Measurements from ENCODE around the gene PNLIPRP1. TPM values are rescaled to one million over a fixed set of nuclear protein-coding genes. Genes with fewer than 3 reads are reported as not detected.

Gene PNLIPRP1
- polyA plus RNA-seq, 1 donor (not counting 4 experiments of a cell fraction or from before 2014, with no cell fraction given), result not detected

- no peak overlapping the region for H3K9ac ChIP-seq (ENCODE audit: control insufficient read depth, extremely low read depth, insufficient read depth, low read length)
- no peak overlapping the region for H3K4me2 ChIP-seq (ENCODE audit: control insufficient read depth, extremely low read depth, insufficient read depth, low read depth, low read length)
- H3K4me3 ChIP-seq (ENCODE audit: control insufficient read depth in 2 of 3, extremely low read depth in 1 of 3, insufficient read depth in 2 of 3, low read depth in 1 of 3, low read length in 3 of 3), result no peak overlapping the region
- no peaks in the 10 kb centered on the region for H3K9me3 ChIP-seq (ENCODE audit: control insufficient read depth, low read depth, low read length)
- no peaks in the 10 kb centered on the region for H3K79me2 ChIP-seq (ENCODE audit: control insufficient read depth, insufficient read depth, low read length)
- no peaks in the 10 kb centered on the region for H3K27me3 ChIP-seq (ENCODE audit: control insufficient read depth, extremely low read depth, insufficient read depth, low read length)
- DNase-seq (ENCODE audit: low read depth, low spot score), result no peak
- no peaks in the 10 kb centered on the region for H3K4me1 ChIP-seq (ENCODE audit: control insufficient read depth, extremely low read depth, insufficient read depth, low read length)
- dilution Hi-C loops (cut with MboI; ENCODE audit: extremely low pct_ligation_motif_present, low sequenced_read_pairs), result no loop called here
- H3K9me1 ChIP-seq (ENCODE audit: control insufficient read depth, extremely low read depth, insufficient read depth, low read length), result no peaks in the 10 kb centered on the region
- H3K36me3 ChIP-seq (ENCODE audit: control insufficient read depth in 2 of 2, extremely low read depth in 1 of 2, insufficient read depth in 2 of 2, low read length in 2 of 2), result no peaks in the 10 kb centered on the region
- FAIRE-seq, result no peak
- H2AFZ ChIP-seq (ENCODE audit: control insufficient read depth, low read length), result no peak overlapping the region
- no peak overlapping the region for H3K27ac ChIP-seq (ENCODE audit: control insufficient read depth, insufficient read depth, low read length)
- no peaks in the 10 kb centered on the region for H4K20me1 ChIP-seq (ENCODE audit: control insufficient read depth, extremely low read depth, insufficient read depth, low read length)
- TF ChIP-seq EZH2 (IDR thresholded peaks at IDR 0.05; ENCODE audit: low read length), result no peak
- no peak for TF ChIP-seq CTCF (optimal IDR thresholded peaks at IDR 0.05 in 1 of 3, IDR thresholded peaks at IDR 0.05 in 1 of 3, conservative IDR thresholded peaks at IDR 0.05 in 1 of 3; ENCODE audit: extremely low read depth in 1 of 3, insufficient read depth in 2 of 3, low read length in 3 of 3)
These were observed 42.5 kb upstream of the PNLIPRP1 start for GRCh38 chr10:116548301-116548700.

- Histone ChIP-seq H3K4me1 (ENCODE audit: control insufficient read depth, extremely low read depth, insufficient read depth, low read length) (no peaks in the 10 kb centered on the region), H3K27me3 (ENCODE audit: control insufficient read depth, extremely low read depth, insufficient read depth, low read length) (no peaks in the 10 kb centered on the region), H3K4me2 (ENCODE audit: control insufficient read depth, extremely low read depth, insufficient read depth, low read depth, low read length) (no peak overlapping the region), H2AFZ (ENCODE audit: control insufficient read depth, low read length) (no peak overlapping the region), H3K79me2 (ENCODE audit: control insufficient read depth, insufficient read depth, low read length) (no peaks in the 10 kb centered on the region), H3K36me3 (ENCODE audit: control insufficient read depth in 2 of 2, extremely low read depth in 1 of 2, insufficient read depth in 2 of 2, low read length in 2 of 2) (no peaks in the 10 kb centered on the region), H4K20me1 (ENCODE audit: control insufficient read depth, extremely low read depth, insufficient read depth, low read length) (no peaks in the 10 kb centered on the region), H3K27ac (ENCODE audit: control insufficient read depth, insufficient read depth, low read length) (no peak overlapping the region), H3K4me3 (ENCODE audit: control insufficient read depth in 2 of 3, extremely low read depth in 1 of 3, insufficient read depth in 2 of 3, low read depth in 1 of 3, low read length in 3 of 3) (no peak overlapping the region), H3K9ac (ENCODE audit: control insufficient read depth, extremely low read depth, insufficient read depth, low read length) (no peak overlapping the region), H3K9me1 (ENCODE audit: control insufficient read depth, extremely low read depth, insufficient read depth, low read length) (no peaks in the 10 kb centered on the region), H3K9me3 (ENCODE audit: control insufficient read depth, low read depth, low read length) (no peaks in the 10 kb centered on the region)
- TF ChIP-seq CTCF (optimal IDR thresholded peaks at IDR 0.05 in 1 of 3, IDR thresholded peaks at IDR 0.05 in 1 of 3, conservative IDR thresholded peaks at IDR 0.05 in 1 of 3; ENCODE audit: extremely low read depth in 1 of 3, insufficient read depth in 2 of 3, low read length in 3 of 3), result no peak
- TF ChIP-seq EZH2 (IDR thresholded peaks at IDR 0.05; ENCODE audit: low read length), result no peak
- dilution Hi-C loops (cut with MboI; ENCODE audit: extremely low pct_ligation_motif_present, low sequenced_read_pairs), result no loop called here
- FAIRE-seq (no peak), DNase-seq (ENCODE audit: low read depth, low spot score) (no peak)
These were observed 37.3 kb upstream of the PNLIPRP1 start for GRCh38 chr10:116553378-116553980.

All from keratinocyte (primary cell).